Sigmoid colon (tissue), 7 donors: Measurements from ENCODE around the gene ARHGAP44. TPM values are rescaled to one million over a fixed set of nuclear protein-coding genes. Genes with fewer than 3 reads are reported as not detected.

Experiments
- DNase-seq: peaks from one replicate; pipeline ENCODE4 v3.0.0-alpha.2; 2019
- H3K27ac ChIP-seq, 4 donors: fragments of 200-600 bp; sonication (generic); one replicate each; pipeline ENCODE4 v1.5.1; 2016 to 2019; ENCODE audit warnings: mild to moderate bottlenecking in 1 of 4
- H3K27me3 ChIP-seq, 3 donors: fragments of 200-600 bp; sonication (generic); one replicate each; pipeline ENCODE4 v1.5.1; 2019; ENCODE audit warnings: mild to moderate bottlenecking in 1 of 3
- H3K36me3 ChIP-seq, 4 donors: fragments of 200-600 bp; sonication (generic); one replicate each; pipeline ENCODE4 v1.5.1; 2016 to 2019
- H3K4me1 ChIP-seq, 4 donors: fragments of 200-600 bp; sonication (generic); one replicate each; pipeline ENCODE4 v1.5.1; 2017 to 2019
- H3K4me3 ChIP-seq, 4 donors: fragments of 200-600 bp; sonication (generic); one replicate each; pipeline ENCODE4 v1.5.1; 2017 to 2019; ENCODE audit warnings: mild to moderate bottlenecking in 2 of 4, moderate library complexity in 1 of 4
- H3K9me3 ChIP-seq, 4 donors: fragments of 200-600 bp in 3 of 4; sonication (generic) in 3 of 4; one replicate each; pipeline versions ENCODE4 v1.5.1 to v1.6.1; 2013 to 2019
- CTCF ChIP-seq, 4 experiments: fragments of 450-650 bp in 3 of 4; fragments of 200-600 bp in 1 of 4; IDR thresholded peaks; one replicate each; pipeline ENCODE4 v1.5.1; 2016 to 2019; ENCODE audit warnings: antibody characterized with exemption in 4 of 4, mild to moderate bottlenecking in 3 of 4, moderate library complexity in 2 of 4
- EP300 ChIP-seq, 4 donors: sonication (generic); formaldehyde crosslinking; IDR thresholded peaks; one replicate each; pipeline ENCODE4 v1.6.1; 2017; ENCODE audit warnings: antibody characterized with exemption in 4 of 4
- POLR2A ChIP-seq, 2 donors: fragments of 450-650 bp; IDR thresholded peaks; one replicate each; pipeline ENCODE4 v1.6.1; 2016; ENCODE audit warnings: antibody characterized with exemption in 2 of 2, mild to moderate bottlenecking in 2 of 2, moderate library complexity in 2 of 2
- POLR2AphosphoS5 ChIP-seq, 4 donors: sonication (generic); formaldehyde crosslinking; IDR thresholded peaks; one replicate each; pipeline ENCODE4 v1.6.1; 2017; ENCODE audit warnings: antibody characterized with exemption in 4 of 4
- whole genome bisulfite sequencing, 2 donors: extraction: QIAGEN DNeasy Blood & Tissue Kit; methylation state at CpG; one replicate each; pipeline ENCODE4 v1.1.7; 2013; 5-methylcytosine and 5-hydroxymethylcytosine counted together
- intact Hi-C: fragments of 100-400 bp; cut with DNase I; formaldehyde crosslinking; loops from one replicate; pipeline ENCODE4 v1.15.1; 2023
- polyA plus RNA-seq, 3 donors: library from polyadenylated mRNA; stranded (reverse); fragments of 200-250 nt; gene quantifications; one replicate each; pipeline ENCODE4 v1.2.3, GENCODE V29; 2013
- total RNA-seq, 4 donors: library from RNA; depleted of rRNA; stranded (reverse); fragments of >200 nt; gene quantifications; one replicate each; pipeline ENCODE4 v1.1.0, GENCODE V29; 2016
- donor health status: healthy with polysubstance abuse.
- donor health status: Bipolar disorder and iron deficiency.
- donor health status: healthy.

Gene ARHGAP44
- total and polyA plus RNA-seq, 7 donors: 2.6 to 23.8 (median 6.4) TPM

GRCh38 chr17:12773153-12773552, 16.1 kb upstream of the ARHGAP44 start:
- no peaks in the 10 kb centered on the region for H3K36me3 ChIP-seq
- H3K9me3 ChIP-seq: no peaks in the 10 kb centered on the region
- no peaks in the 10 kb centered on the region for H3K4me1 ChIP-seq
- no peak overlapping the region for H3K4me3 ChIP-seq
- intact Hi-C loops: no loop called here
- 67 to 86% methylated on average over 1 of the region's 1 CpG for WGBS, 2 donors
- no peak for DNase-seq
- no peaks in the 10 kb centered on the region for H3K27me3 ChIP-seq
- TF ChIP-seq CTCF (IDR thresholded peaks at IDR 0.05) (no peak), POLR2AphosphoS5 (IDR thresholded peaks at IDR 0.05) (no peak), EP300 (IDR thresholded peaks at IDR 0.05) (no peak), POLR2A (IDR thresholded peaks at IDR 0.05) (no peak)
- H3K27ac ChIP-seq: no peak overlapping the region

GRCh38 chr17:12789075-12789480, 220 bp upstream of the ARHGAP44 start:
- intact Hi-C loops: no loop called here
- DNase-seq: no peak
- Histone ChIP-seq H3K36me3 (no peaks in the 10 kb centered on the region), H3K27ac (peak overlapping the region; percentile 64 to 78 (median 74)), H3K9me3 (no peaks in the 10 kb centered on the region), H3K4me1 (peaks cover 0 to 15% (median 11%) of the 10 kb centered on the region in 4 donors), H3K4me3 (peak overlapping the region; percentile 65 to 85 (median 74)), H3K27me3 (peaks cover 0 to 5% (median 0%) of the 10 kb centered on the region in 3 donors)
- TF ChIP-seq EP300 (IDR thresholded peaks at IDR 0.05) (no peak), POLR2AphosphoS5 (IDR thresholded peaks at IDR 0.05) (no peak), POLR2A (IDR thresholded peaks at IDR 0.05) (no peak), CTCF (IDR thresholded peaks at IDR 0.05) (no peak)
- 0 to 1% methylated on average over 16 of the region's 16 CpGs for WGBS, 2 donors

GRCh38 chr17:12790249-12791106, 1.2 kb downstream of the ARHGAP44 start:
- TF ChIP-seq POLR2A (IDR thresholded peaks at IDR 0.05): no peak
- TF ChIP-seq POLR2AphosphoS5 (IDR thresholded peaks at IDR 0.05): no peak
- TF ChIP-seq CTCF (IDR thresholded peaks at IDR 0.05): no peak
- TF ChIP-seq EP300 (IDR thresholded peaks at IDR 0.05): no peak
- Histone ChIP-seq H3K4me3 (peak overlapping the region; percentile 65 to 85 (median 74)), H3K27me3 (peaks cover 0 to 5% (median 0%) of the 10 kb centered on the region in 3 donors), H3K9me3 (no peaks in the 10 kb centered on the region), H3K27ac (peak overlapping the region in 2 of 4 donors; percentile 73 to 74), H3K36me3 (no peaks in the 10 kb centered on the region), H3K4me1 (peaks cover 0 to 15% (median 11%) of the 10 kb centered on the region in 4 donors)
- intact Hi-C loops: no loop called here
- 6 to 15% methylated on average over 27 of the region's 27 CpGs for WGBS, 2 donors
- DNase-seq: no peak

GRCh38 chr17:12794919-12795532, 5.7 kb downstream of the ARHGAP44 start:
- H3K27me3 ChIP-seq: no peaks in the 10 kb centered on the region
- no peak overlapping the region for H3K4me3 ChIP-seq
- peaks cover 0 to 7% (median 5%) of the 10 kb centered on the region in 4 donors for H3K4me1 ChIP-seq
- no peaks in the 10 kb centered on the region for H3K36me3 ChIP-seq
- TF ChIP-seq CTCF (IDR thresholded peaks at IDR 0.05) (no peak), POLR2AphosphoS5 (IDR thresholded peaks at IDR 0.05) (no peak), EP300 (IDR thresholded peaks at IDR 0.05) (no peak), POLR2A (IDR thresholded peaks at IDR 0.05) (no peak)
- intact Hi-C loops: no loop called here
- H3K27ac ChIP-seq: no peak overlapping the region
- 75 to 78% methylated on average over 6 of the region's 6 CpGs for WGBS, 2 donors
- no peak for DNase-seq
- no peaks in the 10 kb centered on the region for H3K9me3 ChIP-seq
